NK-92 treated with Interleukin-12 subunit alpha and Interleukin-12 subunit beta, amount 100 ng/mL, for 24 hours (cell line): ENCODE results near the gene ADGRE1.

Experiments
- DNase-seq: peaks from one replicate; lab custom pipeline; 2025; lab: John Stamatoyannopoulos, UW

ADGRE1 gene

DNA sequence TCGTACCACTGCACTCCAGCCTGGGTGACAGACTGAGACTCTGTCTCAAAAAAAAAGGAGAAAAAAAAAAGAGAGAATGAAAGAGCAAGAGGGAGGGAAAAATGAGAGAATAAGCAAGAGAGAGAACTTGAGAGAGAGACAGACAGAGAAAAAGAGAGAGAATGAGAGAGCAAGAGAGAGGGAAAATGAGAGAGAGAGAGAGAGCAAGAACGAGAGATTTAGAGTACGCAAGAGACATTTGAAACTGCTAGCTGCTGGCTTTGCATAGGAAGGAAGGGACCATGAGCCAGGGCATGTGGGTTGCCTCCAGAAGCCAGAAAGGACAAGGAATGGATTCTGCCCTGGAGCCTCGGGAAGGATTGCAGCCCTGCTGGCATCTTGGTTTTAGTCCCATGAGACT, 9.6 kb upstream of the ADGRE1 start:
- DNase-seq, result no peak

GRCh38 chr19:6886277-6886897, 992 bp upstream of the ADGRE1 start:
- DNase-seq, result no peak

- DNase-seq, result no peak
Observed at GRCh38 chr19:6888967-6889366, 1.6 kb downstream of the ADGRE1 start.

GRCh38 chr19:6890401-6890913, 3.1 kb downstream of the ADGRE1 start:
- DNase-seq, result no peak

- DNase-seq, result no peak
Observed at GRCh38 chr19:6890938-6891337, 3.6 kb downstream of the ADGRE1 start.

DNA sequence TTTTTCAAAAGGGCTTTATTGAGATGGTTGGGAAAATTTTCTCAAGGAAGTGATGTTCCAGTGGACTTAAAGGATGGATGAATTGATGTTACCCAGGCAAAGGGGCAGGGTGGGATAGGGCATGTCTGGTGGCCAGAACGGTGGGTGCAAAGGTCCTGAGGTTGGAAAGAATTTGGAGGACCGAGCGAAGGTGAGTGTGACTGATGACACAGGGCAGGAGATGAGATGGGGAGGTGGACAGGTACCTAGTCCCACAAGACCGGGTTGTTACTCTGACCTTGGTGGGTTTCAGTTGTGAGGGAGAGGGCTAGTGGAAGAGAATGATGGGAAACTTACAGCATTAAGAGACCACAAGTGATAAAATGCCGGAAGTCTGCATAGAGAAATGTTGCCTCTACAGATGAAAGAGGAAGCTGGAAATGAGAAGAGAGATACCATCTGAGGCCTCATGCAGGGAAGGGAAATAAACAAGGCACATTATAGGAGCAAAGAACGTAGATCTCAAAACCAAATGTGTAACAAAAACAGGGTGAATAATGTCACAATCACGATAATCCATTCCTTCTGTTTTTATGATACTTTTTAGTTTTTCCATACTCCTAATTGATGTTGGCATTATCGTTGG, 4.5 kb downstream of the ADGRE1 start:
- DNase-seq, result no peak

DNA sequence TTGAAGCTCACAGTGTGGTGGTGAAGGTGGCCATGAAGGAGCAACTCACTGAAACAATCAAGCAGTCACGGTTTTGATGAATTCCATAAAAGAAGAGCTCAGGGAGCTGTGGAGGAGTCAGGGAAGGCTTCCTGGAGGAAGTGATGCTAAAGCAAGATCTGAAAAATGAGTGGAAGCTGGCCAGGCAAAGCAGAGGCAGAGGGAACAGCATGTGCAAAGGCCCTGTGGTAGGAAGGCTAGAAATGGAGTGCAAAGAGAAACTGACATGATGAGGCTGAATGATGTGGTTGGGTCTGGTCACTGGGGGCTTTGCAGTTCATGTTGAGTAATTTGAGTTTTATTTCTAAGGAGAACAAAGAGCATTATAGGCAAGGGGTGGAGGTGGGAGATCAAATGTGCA, 6.9 kb downstream of the ADGRE1 start:
- DNase-seq, result no peak

GRCh38 chr19:6903446-6903845, 16.1 kb downstream of the ADGRE1 start:
- no peak for DNase-seq

- no peak for DNase-seq
Observed at GRCh38 chr19:6906559-6907060, 19.2 kb downstream of the ADGRE1 start.

DNA sequence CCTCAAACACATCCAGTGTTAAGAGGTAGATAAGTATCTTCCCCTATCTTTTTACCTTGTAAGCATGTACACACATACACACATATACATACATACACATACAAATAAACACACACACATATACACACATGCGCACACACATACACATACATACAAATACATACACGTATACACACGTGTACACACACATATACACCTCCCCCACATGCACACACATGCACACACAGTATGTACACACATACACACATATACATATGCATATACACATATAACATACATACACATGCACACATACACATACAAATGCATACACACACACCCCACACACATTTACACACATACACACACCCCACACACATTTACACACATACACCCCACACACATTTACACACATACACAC, 24.1 kb downstream of the ADGRE1 start:
- DNase-seq, result no peak

- DNase-seq, result no peak
Observed at GRCh38 chr19:6914321-6914720, 26.9 kb downstream of the ADGRE1 start.

- DNase-seq, result no peak
Observed at GRCh38 chr19:6916952-6917351, 29.6 kb downstream of the ADGRE1 start.

- no peak for DNase-seq
Observed at GRCh38 chr19:6925386-6925785, 38.0 kb downstream of the ADGRE1 start.

DNA sequence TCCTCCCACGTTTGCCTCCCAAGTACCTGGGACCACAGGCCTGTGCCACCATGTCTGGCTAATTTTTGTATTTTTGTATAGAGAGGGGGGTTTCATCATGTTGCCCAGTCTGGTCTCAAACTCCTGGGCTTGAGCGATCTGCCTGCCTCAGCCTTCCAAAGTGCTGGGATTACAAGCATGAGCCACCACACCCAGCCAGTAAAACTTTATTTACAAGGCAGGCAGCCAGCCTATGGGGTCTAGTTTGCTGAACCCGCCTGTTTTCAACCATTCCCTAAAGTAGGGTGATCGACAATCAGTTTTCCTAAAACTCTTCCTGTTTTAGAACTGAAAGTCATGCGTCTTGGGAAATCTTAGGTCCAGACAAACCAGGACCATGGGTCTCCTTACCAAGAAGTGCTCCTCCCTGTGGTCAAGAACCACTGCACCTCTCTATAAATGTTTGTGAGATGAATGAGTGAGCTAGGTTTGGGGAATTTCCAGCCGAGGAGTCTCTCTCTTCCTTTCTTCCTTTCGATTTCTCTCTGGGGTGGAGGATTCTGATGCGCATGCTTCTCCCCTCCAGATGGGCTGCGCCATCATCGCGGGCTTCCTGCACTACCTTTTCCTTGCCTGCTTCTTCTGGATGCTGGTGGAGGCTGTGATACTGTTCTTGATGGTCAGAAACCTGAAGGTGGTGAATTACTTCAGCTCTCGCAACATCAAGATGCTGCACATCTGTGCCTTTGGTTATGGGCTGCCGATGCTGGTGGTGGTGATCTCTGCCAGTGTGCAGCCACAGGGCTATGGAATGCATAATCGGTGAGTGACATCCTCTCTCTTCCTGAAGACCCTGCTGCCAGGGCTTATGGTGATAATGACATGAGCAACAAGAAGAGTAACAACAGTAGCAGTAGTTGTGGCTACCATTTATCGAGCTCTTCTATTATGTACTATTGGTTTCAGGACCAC, 38.7 kb downstream of the ADGRE1 start:
- DNase-seq, result no peak

- no peak for DNase-seq
Observed at GRCh38 chr19:6930190-6930589, 42.8 kb downstream of the ADGRE1 start.

GRCh38 chr19:6935069-6935468, 47.7 kb downstream of the ADGRE1 start:
- no peak for DNase-seq

GRCh38 chr19:6935618-6936017, 48.2 kb downstream of the ADGRE1 start:
- no peak for DNase-seq

- no peak for DNase-seq
Observed at GRCh38 chr19:6945733-6946132, 58.4 kb downstream of the ADGRE1 start.

GRCh38 chr19:6947745-6948144, 60.4 kb downstream of the ADGRE1 start:
- no peak for DNase-seq

DNA sequence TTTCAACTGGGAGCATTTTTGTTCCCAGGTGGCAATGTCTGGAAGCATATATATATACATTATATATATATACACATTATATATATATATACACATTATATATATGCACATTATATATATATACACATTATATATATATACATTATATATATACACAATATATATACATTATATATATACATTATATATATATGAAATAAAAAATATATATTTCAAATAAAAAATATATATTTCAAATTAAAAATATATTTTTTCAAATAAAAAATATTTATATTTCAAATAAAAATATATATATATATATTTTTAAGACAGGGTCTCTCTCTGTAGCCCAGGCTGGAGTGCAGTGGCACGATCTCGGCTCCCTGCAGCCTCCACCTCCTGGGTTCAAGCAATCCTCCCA, 61.5 kb downstream of the ADGRE1 start:
- DNase-seq, result no peak

DNA sequence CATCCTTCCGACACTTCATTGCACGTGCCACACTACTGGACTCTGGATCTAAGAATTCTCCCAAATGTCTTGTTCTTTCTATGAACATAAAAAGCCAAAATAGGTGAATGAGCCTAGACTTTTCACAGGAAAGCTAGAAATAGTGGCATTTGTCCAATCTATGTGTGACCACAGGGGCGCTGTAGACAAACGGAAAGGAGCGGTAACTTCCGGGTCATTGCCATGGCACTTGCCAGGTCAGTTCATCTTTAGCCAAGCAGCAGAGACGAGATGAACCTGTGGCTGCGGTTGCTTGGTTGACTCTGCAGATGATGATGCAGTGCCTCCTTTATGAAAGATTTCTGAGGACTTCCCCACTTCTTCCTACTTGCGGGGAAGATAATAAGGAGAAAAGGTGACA, 65.6 kb downstream of the ADGRE1 start:
- no peak for DNase-seq

DNA sequence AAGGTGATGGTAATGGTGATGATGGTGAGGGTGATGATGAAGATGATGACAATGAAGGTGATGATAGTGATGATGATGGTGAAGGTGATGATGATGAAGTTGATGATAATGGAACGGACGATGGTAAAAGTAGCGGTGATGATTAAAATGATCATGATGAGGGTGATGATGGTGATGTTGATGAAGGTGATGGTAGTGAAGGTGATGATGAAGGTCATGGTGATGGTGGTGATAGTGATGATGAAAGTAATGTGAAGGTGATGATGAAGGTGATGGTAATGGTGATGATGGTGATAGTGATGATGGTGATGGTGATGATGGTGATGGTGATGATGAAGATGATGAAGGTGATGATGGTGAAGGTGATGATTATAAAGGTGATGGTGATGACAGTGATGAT, 67.7 kb downstream of the ADGRE1 start:
- no peak for DNase-seq

DNA sequence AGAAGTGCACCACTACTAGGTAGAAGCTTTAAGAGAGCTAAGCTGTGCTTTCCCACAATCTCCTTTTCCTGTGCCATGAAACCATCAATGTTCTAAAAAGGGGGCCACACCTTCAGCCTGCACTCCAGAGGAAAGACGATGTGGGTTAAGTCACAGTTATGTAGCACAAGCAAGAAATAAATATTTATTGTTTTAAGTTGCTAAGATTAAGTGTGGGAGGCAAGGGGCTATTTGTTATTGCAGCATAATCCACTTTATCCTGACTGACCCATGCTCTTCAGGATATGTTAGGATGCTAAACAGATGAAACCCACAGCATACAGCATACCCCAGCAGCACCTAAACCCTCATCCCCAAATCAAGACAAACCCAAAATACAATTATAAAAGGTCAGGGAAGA, 69.2 kb downstream of the ADGRE1 start:
- no peak for DNase-seq
